OCI-LY7 (cell line): ENCODE measurements around the gene SRSF9.

Experiments
- CTCF ChIP-seq: fragments of 200-600 bp; sonication (generic); conservative IDR thresholded peaks from 2 replicates; pipeline ENCODE4 v1.5.1; 2014; ENCODE audit warnings: mild to moderate bottlenecking, antibody characterized with exemption, low read length, moderate library complexity, mixed read lengths
- EZH2phosphoT487 ChIP-seq: fragments of 200-600 bp; sonication (generic); IDR thresholded peaks from 2 replicates; pipeline ENCODE4 v1.6.1; 2018; ENCODE audit warnings: low read depth, borderline replicate concordance, mild to moderate bottlenecking, mixed run types, antibody characterized with exemption, low read length, moderate library complexity, mixed read lengths

GRCh38 chr12:120462099-120462640 is 7.4 kb downstream of the SRSF9 start:
- TF ChIP-seq CTCF: no peak
- TF ChIP-seq EZH2phosphoT487: no peak
